HUES6 (cell line): ENCODE results near the gene SYNJ2.

Experiments used
- H3K27ac ChIP-seq: 2 replicates; pipeline ENCODE4 v1.7.0; 2013; ENCODE audit warnings: low read depth, mild to moderate bottlenecking, low read length, inconsistent platforms
- H3K27me3 ChIP-seq: 2 replicates; pipeline ENCODE4 v1.6.1; 2013; ENCODE audit warnings: low read length; ENCODE audit not compliant: control insufficient read depth, insufficient read depth
- H3K36me3 ChIP-seq: 2 replicates; pipeline ENCODE4 v1.6.1; 2013; ENCODE audit warnings: low read length; ENCODE audit not compliant: control insufficient read depth, insufficient read depth
- H3K4me1 ChIP-seq: 2 replicates; pipeline ENCODE4 v1.6.1; 2013; ENCODE audit warnings: low read length; ENCODE audit not compliant: control insufficient read depth, insufficient read depth
- H3K4me3 ChIP-seq: 2 replicates; pipeline ENCODE4 v1.5.1; 2013; ENCODE audit warnings: low read depth, low read length
- H3K9ac ChIP-seq: one replicate; pipeline ENCODE4 v1.6.1; 2013; ENCODE audit warnings: mild to moderate bottlenecking, low read length
- H3K9me3 ChIP-seq: 2 replicates; pipeline ENCODE4 v1.6.1; 2013; ENCODE audit warnings: low read depth, low read length; ENCODE audit not compliant: control insufficient read depth, insufficient read depth

SYNJ2 gene

DNA sequence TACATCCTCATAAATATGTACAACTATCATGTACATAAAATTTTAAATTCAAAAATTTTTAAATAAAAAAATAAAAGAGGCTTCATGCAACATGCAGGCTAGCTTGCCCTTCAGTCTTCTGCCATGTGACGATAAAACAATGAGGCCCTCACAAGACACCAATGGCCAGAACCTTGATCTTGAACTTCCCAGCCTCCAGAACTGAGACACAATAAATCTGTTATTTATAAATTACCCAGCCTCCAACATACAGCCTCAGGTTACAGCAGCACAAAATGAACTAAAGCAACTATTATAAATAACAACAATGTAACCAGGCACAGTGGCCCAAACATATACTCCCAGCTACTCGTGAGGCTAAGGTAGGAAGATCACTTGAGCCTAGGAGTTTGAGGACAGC, 143.6 kb downstream of the SYNJ2 start:
- H3K27me3 ChIP-seq = no peaks in the 10 kb centered on the region
- no peaks in the 10 kb centered on the region for H3K9me3 ChIP-seq
- no peak overlapping the region for H3K9ac ChIP-seq
- no peaks in the 10 kb centered on the region for H3K4me1 ChIP-seq
- no peak overlapping the region for H3K27ac ChIP-seq
- no peaks in the 10 kb centered on the region; the same call in none of the 2 replicates for H3K36me3 ChIP-seq
- H3K4me3 ChIP-seq = no peak overlapping the region

- Histone ChIP-seq H3K27me3 (no peaks in the 10 kb centered on the region), H3K9ac (no peak overlapping the region), H3K36me3 (no peaks in the 10 kb centered on the region; the same call in 1 of the 2 replicates), H3K27ac (no peak overlapping the region), H3K4me3 (no peak overlapping the region), H3K4me1 (no peaks in the 10 kb centered on the region), H3K9me3 (no peaks in the 10 kb centered on the region)
Measured at GRCh38 chr6:158131926-158132325, 150.3 kb downstream of the SYNJ2 start.

DNA sequence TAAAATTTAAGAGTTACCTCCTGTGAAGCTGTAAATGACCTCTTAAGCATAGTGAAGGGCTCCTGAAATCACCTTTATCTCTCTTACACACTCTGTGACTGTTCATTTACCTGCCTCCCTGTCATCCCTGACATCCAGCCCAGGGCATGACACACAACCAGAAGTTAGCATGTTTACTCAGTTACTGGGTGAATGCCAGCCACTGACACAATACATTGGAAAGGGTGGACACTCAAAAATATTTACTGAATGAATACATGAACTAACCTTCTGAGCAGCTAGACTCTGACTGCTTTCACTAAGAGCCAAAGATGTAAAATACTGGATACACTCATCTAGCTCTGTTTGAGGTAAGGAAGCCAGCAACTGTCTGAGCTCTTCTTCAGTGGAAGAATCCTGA, 161.1 kb downstream of the SYNJ2 start:
- H3K36me3 ChIP-seq = peaks cover 23% of the 10 kb centered on the region
- no peak overlapping the region for H3K4me3 ChIP-seq
- no peaks in the 10 kb centered on the region for H3K4me1 ChIP-seq
- no peak overlapping the region for H3K27ac ChIP-seq
- no peak overlapping the region for H3K9ac ChIP-seq
- H3K27me3 ChIP-seq = no peaks in the 10 kb centered on the region
- H3K9me3 ChIP-seq = no peaks in the 10 kb centered on the region

GRCh38 chr6:158143700-158144099, 162.0 kb downstream of the SYNJ2 start:
- no peak overlapping the region for H3K4me3 ChIP-seq
- H3K4me1 ChIP-seq = no peaks in the 10 kb centered on the region
- no peak overlapping the region for H3K9ac ChIP-seq
- no peaks in the 10 kb centered on the region for H3K9me3 ChIP-seq
- no peaks in the 10 kb centered on the region for H3K27me3 ChIP-seq
- peaks cover 23% of the 10 kb centered on the region for H3K36me3 ChIP-seq
- no peak overlapping the region for H3K27ac ChIP-seq
